Measurements from ENCODE around the gene FAM219B.

Gene FAM219B

DNA sequence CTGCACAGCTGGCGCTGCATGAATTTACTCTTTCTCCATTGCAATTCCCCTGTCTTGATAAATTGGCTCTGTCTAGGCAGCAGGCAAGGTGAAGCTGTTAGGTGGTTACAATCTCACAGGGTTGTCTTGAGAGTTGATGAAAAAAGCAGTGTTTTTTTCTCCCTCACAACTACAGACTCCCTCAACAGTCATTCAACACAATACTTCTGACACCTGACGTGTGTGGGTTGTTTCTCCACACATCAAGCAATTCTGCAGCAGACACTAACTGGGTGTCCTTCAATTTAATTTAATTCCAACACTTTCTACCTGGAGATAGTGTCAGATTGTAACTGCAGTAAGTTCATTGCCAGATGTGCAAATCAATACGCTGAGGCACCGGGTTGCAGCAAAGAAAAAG lies 28.4 kb downstream of the FAM219B start:
- no peak overlapping the region for H3K27ac ChIP-seq
- H3K36me3 ChIP-seq = no peaks in the 10 kb centered on the region
- DNase-seq = no peak
- no peak overlapping the region for H3K4me3 ChIP-seq (ENCODE audit: low read depth, low read length)
- H3K27me3 ChIP-seq (ENCODE audit: insufficient read depth, low read depth, severe bottlenecking) = no peaks in the 10 kb centered on the region
- peaks cover 3% of the 10 kb centered on the region for H3K9me3 ChIP-seq (ENCODE audit: severe bottlenecking)
- TF ChIP-seq, protein P1, sequence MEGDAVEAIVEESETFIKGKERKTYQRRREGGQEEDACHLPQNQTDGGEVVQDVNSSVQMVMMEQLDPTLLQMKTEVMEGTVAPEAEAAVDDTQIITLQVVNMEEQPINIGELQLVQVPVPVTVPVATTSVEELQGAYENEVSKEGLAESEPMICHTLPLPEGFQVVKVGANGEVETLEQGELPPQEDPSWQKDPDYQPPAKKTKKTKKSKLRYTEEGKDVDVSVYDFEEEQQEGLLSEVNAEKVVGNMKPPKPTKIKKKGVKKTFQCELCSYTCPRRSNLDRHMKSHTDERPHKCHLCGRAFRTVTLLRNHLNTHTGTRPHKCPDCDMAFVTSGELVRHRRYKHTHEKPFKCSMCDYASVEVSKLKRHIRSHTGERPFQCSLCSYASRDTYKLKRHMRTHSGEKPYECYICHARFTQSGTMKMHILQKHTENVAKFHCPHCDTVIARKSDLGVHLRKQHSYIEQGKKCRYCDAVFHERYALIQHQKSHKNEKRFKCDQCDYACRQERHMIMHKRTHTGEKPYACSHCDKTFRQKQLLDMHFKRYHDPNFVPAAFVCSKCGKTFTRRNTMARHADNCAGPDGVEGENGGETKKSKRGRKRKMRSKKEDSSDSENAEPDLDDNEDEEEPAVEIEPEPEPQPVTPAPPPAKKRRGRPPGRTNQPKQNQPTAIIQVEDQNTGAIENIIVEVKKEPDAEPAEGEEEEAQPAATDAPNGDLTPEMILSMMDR (IDR thresholded peaks at IDR 0.05; ENCODE audit: low read depth, low read length) = no peak

DNA sequence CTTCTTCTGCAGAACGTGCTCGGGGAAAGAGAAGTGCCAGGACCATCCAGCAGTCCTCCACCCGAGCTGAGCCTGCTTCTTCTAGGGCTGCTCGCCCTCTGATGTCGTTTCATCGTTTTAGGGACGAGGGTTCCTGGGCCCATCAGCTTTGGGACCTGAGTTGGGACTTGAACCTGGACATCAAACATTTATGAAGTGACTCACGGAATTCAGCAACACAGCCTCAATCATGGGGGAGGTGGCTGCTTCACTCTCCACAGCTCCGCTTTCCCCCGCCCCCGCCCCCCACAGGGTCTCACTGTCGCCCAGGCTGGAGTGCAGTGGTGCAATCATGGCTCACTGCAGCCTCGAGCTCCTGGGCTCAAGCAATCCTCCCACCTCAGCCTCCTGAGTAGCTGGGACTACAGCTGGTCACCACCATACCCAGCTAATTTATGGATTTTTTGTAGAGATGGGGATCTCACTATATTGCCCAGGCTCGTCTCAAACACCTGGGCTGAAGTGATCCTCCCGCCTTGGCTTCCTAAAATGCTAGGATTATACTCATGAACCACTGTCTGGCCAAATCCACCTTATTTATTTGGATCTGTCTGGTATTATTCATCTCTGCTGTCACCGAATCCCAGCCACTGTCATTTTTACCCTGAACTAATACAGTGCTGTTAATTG lies 32.8 kb downstream of the FAM219B start:
- Histone ChIP-seq H3K9me3 (ENCODE audit: severe bottlenecking) (no peaks in the 10 kb centered on the region), H3K27ac (peak overlapping the region; percentile 54; the same call in 1 of the 2 replicates), H3K4me3 (ENCODE audit: low read depth, low read length) (peak overlapping the region; percentile 85), H3K27me3 (ENCODE audit: insufficient read depth, low read depth, severe bottlenecking) (no peaks in the 10 kb centered on the region), H3K36me3 (peaks cover 6% of the 10 kb centered on the region)
- DNase-seq = peak; percentile 36
- TF ChIP-seq, protein P1 (IDR thresholded peaks at IDR 0.05; ENCODE audit: low read depth, low read length) = no peak

DNA sequence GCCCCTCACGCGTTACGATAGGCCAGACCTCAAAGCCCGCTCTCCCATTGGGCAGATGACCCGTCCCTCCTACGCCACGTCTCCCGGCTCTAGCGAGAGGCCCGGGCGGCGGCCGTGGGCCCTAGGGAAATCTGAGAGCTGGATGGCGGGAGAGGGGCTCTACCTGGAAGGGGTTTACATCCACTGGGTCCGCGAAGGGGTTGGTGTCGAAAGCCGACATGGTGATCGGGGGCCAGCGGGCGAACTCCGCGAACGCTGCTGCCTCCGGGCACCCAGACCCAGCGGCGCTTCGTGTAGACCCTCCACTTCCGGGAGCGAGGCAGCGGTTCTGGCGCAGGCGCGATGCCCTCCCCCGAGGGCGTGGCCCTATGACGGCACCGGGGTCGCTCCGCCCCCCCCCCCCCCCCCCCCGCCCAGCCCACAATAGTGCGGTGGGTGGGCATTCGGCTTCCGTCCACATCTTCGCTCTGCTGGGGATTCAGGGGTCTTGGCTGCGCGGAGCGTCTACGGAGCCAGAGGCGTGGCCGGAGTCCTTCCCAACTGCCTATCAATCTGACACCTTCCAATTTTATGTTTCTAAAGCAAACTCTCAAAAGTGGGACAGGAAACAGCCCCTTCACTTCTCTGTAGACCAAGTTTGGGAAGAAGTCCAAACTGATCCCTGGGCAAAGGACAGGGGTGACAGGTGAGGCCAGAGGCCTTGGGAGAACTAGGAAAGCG lies 33.5 kb downstream of the FAM219B start, which contains the start of gene SCAMP2:
Gene SCAMP2, minus strand, starts transcription at position 330 of the 720 bp plus-strand sequence. Its CDS starts 110 bp downstream, at position 220.
- DNase-seq = peak; percentile 95
- Histone ChIP-seq H3K9me3 (ENCODE audit: severe bottlenecking) (no peaks in the 10 kb centered on the region), H3K36me3 (peaks cover 13% of the 10 kb centered on the region), H3K4me3 (ENCODE audit: low read depth, low read length) (peak within 1 kb of the TSS; percentile 85), H3K27me3 (ENCODE audit: insufficient read depth, low read depth, severe bottlenecking) (no peaks in the 10 kb centered on the region), H3K27ac (peak within 1 kb of the TSS; percentile 98)
- TF ChIP-seq, protein P1 (IDR thresholded peaks at IDR 0.05; ENCODE audit: low read depth, low read length) = no peak

- Histone ChIP-seq H3K27me3 (ENCODE audit: insufficient read depth, low read depth, severe bottlenecking) (no peaks in the 10 kb centered on the region), H3K9me3 (ENCODE audit: severe bottlenecking) (no peaks in the 10 kb centered on the region), H3K27ac (peak overlapping the region; percentile 98), H3K36me3 (peaks cover 19% of the 10 kb centered on the region), H3K4me3 (ENCODE audit: low read depth, low read length) (peak overlapping the region; percentile 85)
- TF ChIP-seq, protein P1 (IDR thresholded peaks at IDR 0.05; ENCODE audit: low read depth, low read length) = no peak
- no peak for DNase-seq
Measured at GRCh38 chr15:74872702-74873035, 34.0 kb downstream of the FAM219B start.

- Histone ChIP-seq H3K36me3 (peaks cover 19% of the 10 kb centered on the region), H3K9me3 (ENCODE audit: severe bottlenecking) (no peaks in the 10 kb centered on the region), H3K4me3 (ENCODE audit: low read depth, low read length) (no peak overlapping the region), H3K27ac (no peak overlapping the region), H3K27me3 (ENCODE audit: insufficient read depth, low read depth, severe bottlenecking) (no peaks in the 10 kb centered on the region)
- TF ChIP-seq, protein P1 (IDR thresholded peaks at IDR 0.05; ENCODE audit: low read depth, low read length) = no peak
- no peak for DNase-seq
Measured at GRCh38 chr15:74870436-74871215, 36.0 kb downstream of the FAM219B start.

Measured in WERI-Rb-1 (cell line).